Liver (tissue), 9 donors: ENCODE measurements around the gene SESN3. TPM values are rescaled to one million over a fixed set of nuclear protein-coding genes. Genes with fewer than 3 reads are reported as not detected.

ENCODE experiments used
- DNase-seq: peaks from one replicate; pipeline ENCODE4 v3.0.0-alpha.2; 2017; ENCODE audit warnings: low spot score
- H3K27ac ChIP-seq, 2 donors: one replicate each; pipeline ENCODE4 v1.7.0; 2013; ENCODE audit warnings: inconsistent platforms in 2 of 2, low read length in 2 of 2, control low read depth in 1 of 2, low read depth in 1 of 2, mild to moderate bottlenecking in 1 of 2
- H3K27me3 ChIP-seq, 4 donors: one replicate each; pipeline versions ENCODE4 v1.6.1 to v1.7.0; 2013; ENCODE audit warnings: low read length in 3 of 4, inconsistent platforms in 1 of 4, mild to moderate bottlenecking in 1 of 4, moderate library complexity in 1 of 4; ENCODE audit not compliant: control insufficient read depth in 4 of 4, insufficient read depth in 4 of 4
- H3K36me3 ChIP-seq, 4 donors: one replicate each; pipeline versions ENCODE4 v1.6.1 to v1.7.0; 2013; ENCODE audit warnings: low read length in 3 of 4, mild to moderate bottlenecking in 3 of 4, low read depth in 1 of 4, moderate library complexity in 1 of 4; ENCODE audit not compliant: control insufficient read depth in 4 of 4, insufficient read depth in 3 of 4
- H3K4me1 ChIP-seq, 4 donors: one replicate each; pipeline versions ENCODE4 v1.6.1 to v1.7.0; 2013; ENCODE audit warnings: low read length in 3 of 4, mild to moderate bottlenecking in 3 of 4, moderate library complexity in 1 of 4; ENCODE audit not compliant: control insufficient read depth in 4 of 4, insufficient read depth in 4 of 4
- H3K4me3 ChIP-seq, 3 donors: one replicate each; pipeline versions ENCODE4 v1.6.1 to v1.7.0; 2013; ENCODE audit warnings: low read length in 3 of 3, control low read depth in 1 of 3, low read depth in 1 of 3, mild to moderate bottlenecking in 1 of 3
- H3K9ac ChIP-seq, 2 donors: one replicate each; pipeline ENCODE4 v1.7.0; 2013; ENCODE audit warnings: low read length in 2 of 2, mild to moderate bottlenecking in 2 of 2, moderate library complexity in 2 of 2, control low read depth in 1 of 2, low read depth in 1 of 2
- H3K9me3 ChIP-seq, 4 donors: one replicate each; pipeline versions ENCODE4 v1.6.1 to v1.7.0; 2013; ENCODE audit warnings: low read length in 3 of 4; ENCODE audit not compliant: control insufficient read depth in 4 of 4
- ATF3 ChIP-seq: IDR thresholded peaks from 2 replicates; pipeline ENCODE4 v1.6.1; 2016; ENCODE audit warnings: antibody characterized with exemption
- CTCF ChIP-seq: fragments of 150-350 bp; IDR thresholded peaks from 2 replicates; pipeline ENCODE4 v1.5.1; 2017; ENCODE audit warnings: improper control_type of control experiment, low read depth, low read length; ENCODE audit not compliant: missing input control
- EGR1 ChIP-seq, 2 donors: IDR thresholded peaks; 2 replicates each; pipeline ENCODE4 v1.6.1; 2016 to 2018; ENCODE audit warnings: antibody characterized with exemption in 2 of 2, low read depth in 2 of 2
- FOXA1 ChIP-seq: IDR thresholded peaks from 2 replicates; pipeline ENCODE4 v1.6.1; 2016; ENCODE audit warnings: antibody characterized with exemption
- FOXA2 ChIP-seq: IDR thresholded peaks from 2 replicates; pipeline ENCODE4 v1.6.1; 2016; ENCODE audit warnings: antibody characterized with exemption
- GABPA ChIP-seq, 2 donors: IDR thresholded peaks in 1 of 2; conservative IDR thresholded peaks in 1 of 2; 2 replicates each; pipeline ENCODE4 v1.6.1; 2016; ENCODE audit warnings: antibody characterized with exemption in 2 of 2, mild to moderate bottlenecking in 1 of 2, moderate library complexity in 1 of 2
- HNF4A ChIP-seq, 2 donors: conservative IDR thresholded peaks; 2 replicates each; pipeline ENCODE4 v1.6.1; 2016; ENCODE audit warnings: antibody characterized with exemption in 2 of 2, mild to moderate bottlenecking in 2 of 2
- HNF4G ChIP-seq: IDR thresholded peaks from 2 replicates; pipeline ENCODE4 v1.6.1; 2016; ENCODE audit warnings: antibody characterized with exemption
- JUND ChIP-seq, 2 donors: IDR thresholded peaks; 2 replicates each; pipeline ENCODE4 v1.6.1; 2016; ENCODE audit warnings: antibody characterized with exemption in 2 of 2
- MAX ChIP-seq: IDR thresholded peaks from 2 replicates; pipeline ENCODE4 v1.6.1; 2016; ENCODE audit warnings: antibody characterized with exemption
- NR2F2 ChIP-seq: IDR thresholded peaks from 2 replicates; pipeline ENCODE4 v1.6.1; 2016; ENCODE audit warnings: antibody characterized with exemption
- RAD21 ChIP-seq, 2 donors: IDR thresholded peaks; 2 replicates each; pipeline ENCODE4 v1.6.1; 2016; ENCODE audit warnings: antibody characterized with exemption in 2 of 2, mild to moderate bottlenecking in 2 of 2
- REST ChIP-seq: IDR thresholded peaks from 2 replicates; pipeline ENCODE4 v1.6.1; 2016; ENCODE audit warnings: antibody characterized with exemption, mild to moderate bottlenecking
- RXRA ChIP-seq, 2 donors: IDR thresholded peaks; 2 replicates each; pipeline ENCODE4 v1.6.1; 2017 to 2018; ENCODE audit warnings: antibody characterized with exemption in 2 of 2, mild to moderate bottlenecking in 1 of 2
- SP1 ChIP-seq: IDR thresholded peaks from 2 replicates; pipeline ENCODE4 v1.6.1; 2018; ENCODE audit warnings: antibody characterized with exemption, mild to moderate bottlenecking
- TAF1 ChIP-seq: conservative IDR thresholded peaks from 2 replicates; pipeline ENCODE4 v1.6.1; 2016; ENCODE audit warnings: antibody characterized with exemption, mild to moderate bottlenecking
- YY1 ChIP-seq: IDR thresholded peaks from 2 replicates; pipeline ENCODE4 v1.6.1; 2016; ENCODE audit warnings: antibody characterized with exemption, mild to moderate bottlenecking
- ZBTB33 ChIP-seq: IDR thresholded peaks from 2 replicates; pipeline ENCODE4 v1.6.1; 2016; ENCODE audit warnings: antibody characterized with exemption
- WGBS: extraction: QIAGEN DNeasy Blood & Tissue Kit; methylation state at CpG from one replicate; pipeline ENCODE4 v1.1.7; 2013; 5-methylcytosine and 5-hydroxymethylcytosine counted together
- polyA plus RNA-seq, 2 donors: library from polyadenylated mRNA; stranded (reverse) in 1 of 2; unstranded in 1 of 2; fragments of 200-250 nt in 1 of 2; fragments of >200 nt in 1 of 2; fragmentation: Nextera tagmentation in 1 of 2; extraction: Ambion mirVana in 1 of 2; gene quantifications; one replicate each; pipeline versions ENCODE4 v1.2.1 to v1.2.3, GENCODE V29; 2013 to 2015
- total RNA-seq, 2 donors: library from RNA; depleted of rRNA; stranded (reverse); fragments of >200 nt; gene quantifications; one replicate each; pipeline ENCODE4 v1.2.3, GENCODE V29; 2014
- donor health status: healthy.
- donor health status: healthy.
- donor health status: healthy.
- donor health status: healthy.
- donor health status: healthy.

SESN3 gene
- total and polyA plus RNA-seq, 4 donors, result 0.85 to 46.6 (median 2.6) TPM

GRCh38 chr11:95245038-95245437 lies 14.0 kb upstream of the SESN3 start:
- H3K4me3 ChIP-seq, result no peak overlapping the region
- H3K4me1 ChIP-seq, result no peaks in the 10 kb centered on the region
- H3K27ac ChIP-seq, result no peak overlapping the region
- H3K9ac ChIP-seq, result no peak overlapping the region
- H3K36me3 ChIP-seq, result no peaks in the 10 kb centered on the region
- H3K27me3 ChIP-seq, result no peaks in the 10 kb centered on the region
- TF ChIP-seq FOXA2, result no peak
- TF ChIP-seq FOXA1, result no peak
- TF ChIP-seq NR2F2, result no peak
- no peak for TF ChIP-seq GABPA (IDR thresholded peaks at IDR 0.05 in 1 of 2, conservative IDR thresholded peaks at IDR 0.05 in 1 of 2)
- TF ChIP-seq HNF4G, result no peak
- no peak for TF ChIP-seq YY1
- no peak for TF ChIP-seq ZBTB33
- TF ChIP-seq ATF3, result no peak
- TF ChIP-seq RAD21 (IDR thresholded peaks at IDR 0.05), result no peak
- no peak for TF ChIP-seq REST
- TF ChIP-seq SP1, result no peak
- no peak for TF ChIP-seq CTCF
- no peak for TF ChIP-seq RXRA (IDR thresholded peaks at IDR 0.05)
- TF ChIP-seq TAF1, result no peak
- no peak for TF ChIP-seq HNF4A (conservative IDR thresholded peaks at IDR 0.05)
- no peak for TF ChIP-seq JUND (IDR thresholded peaks at IDR 0.05)
- no peak for TF ChIP-seq EGR1 (IDR thresholded peaks at IDR 0.05; ENCODE audit: low read depth in 2 of 2)
- 57% methylated on average over 3 of the region's 3 CpGs for WGBS
- no peak for DNase-seq
- H3K9me3 ChIP-seq, result no peaks in the 10 kb centered on the region

- H3K4me1 ChIP-seq, result no peaks in the 10 kb centered on the region
- no peak overlapping the region for H3K27ac ChIP-seq
- H3K27me3 ChIP-seq, result no peaks in the 10 kb centered on the region
- no peaks in the 10 kb centered on the region for H3K9me3 ChIP-seq
- WGBS, result 73% methylated on average over 2 of the region's 2 CpGs
- no peak for DNase-seq
- no peaks in the 10 kb centered on the region for H3K36me3 ChIP-seq
- no peak overlapping the region for H3K9ac ChIP-seq
- no peak overlapping the region for H3K4me3 ChIP-seq
- TF ChIP-seq GABPA (IDR thresholded peaks at IDR 0.05 in 1 of 2, conservative IDR thresholded peaks at IDR 0.05 in 1 of 2) (no peak), ZBTB33 (no peak), JUND (IDR thresholded peaks at IDR 0.05) (no peak), CTCF (no peak), RAD21 (IDR thresholded peaks at IDR 0.05) (no peak), HNF4G (no peak), MAX (no peak), SP1 (no peak), FOXA2 (no peak), EGR1 (IDR thresholded peaks at IDR 0.05; ENCODE audit: low read depth in 2 of 2) (no peak), YY1 (no peak), TAF1 (no peak), NR2F2 (no peak), FOXA1 (no peak)
These were observed 12.7 kb upstream of the SESN3 start for GRCh38 chr11:95243673-95244072.
